Thoracic aorta (tissue), 2 donors: ENCODE data around the gene TOMM40. TPM values are rescaled to one million over a fixed set of nuclear protein-coding genes. Genes with fewer than 3 reads are reported as not detected.

Source experiments
- ATAC-seq: fragments of 150-250 bp; one replicate; pipeline ENCODE4 v1.8.0; 2017; ENCODE audit warnings: low read depth; ENCODE audit not compliant: insufficient number of reproducible peaks, low FRiP score
- DNase-seq: peaks from one replicate; pipeline ENCODE4 v3.0.0-alpha.2; 2020; ENCODE audit warnings: low spot score
- H3K27ac ChIP-seq, 2 donors: fragments of 200-600 bp; sonication (generic); 1 replicate in 1 of 2; 2 replicates in 1 of 2; pipeline ENCODE4 v1.5.1; 2016; ENCODE audit warnings: mild to moderate bottlenecking in 2 of 2, moderate library complexity in 2 of 2
- H3K27me3 ChIP-seq: fragments of 200-600 bp; sonication (generic); replicated peaks from 2 replicates; pipeline ENCODE4 v1.6.0; 2016; ENCODE audit warnings: mild to moderate bottlenecking; ENCODE audit not compliant: insufficient read depth
- H3K36me3 ChIP-seq: fragments of 200-600 bp; sonication (generic); one replicate; pipeline ENCODE4 v1.5.1; 2016
- H3K4me1 ChIP-seq, 2 donors: fragments of 200-600 bp; sonication (generic); 1 replicate in 1 of 2; 2 replicates in 1 of 2; pipeline versions ENCODE4 v1.5.1 to v1.6.0; 2016; ENCODE audit warnings: low read depth in 2 of 2, mild to moderate bottlenecking in 1 of 2; ENCODE audit not compliant: control insufficient read depth in 1 of 2
- H3K4me3 ChIP-seq: fragments of 200-600 bp; sonication (generic); 2 replicates; pipeline ENCODE4 v1.5.1; 2016; ENCODE audit warnings: mild to moderate bottlenecking
- H3K9me3 ChIP-seq: fragments of 200-600 bp; sonication (generic); 2 replicates; pipeline ENCODE4 v1.5.1; 2016
- CTCF ChIP-seq: fragments of 200-600 bp; sonication (generic); IDR thresholded peaks from one replicate; pipeline ENCODE4 v1.5.1; 2019; ENCODE audit warnings: antibody characterized with exemption
- total RNA-seq, 2 donors: library from RNA; depleted of rRNA; stranded (reverse); fragments of >200 nt; gene quantifications; one replicate each; pipeline versions ENCODE4 v1.1.0 to v1.2.3, GENCODE V29; 2016

The TOMM40 gene
- total RNA-seq, 2 donors from 2014 or later = 24.9 to 48.5 TPM

GRCh38 chr19:44847144-44848035 is 43.7 kb upstream of the TOMM40 start:
- DNase-seq (no peak), ATAC-seq (no peak)
- no peak for TF ChIP-seq CTCF
- Histone ChIP-seq H3K4me1 (peaks cover 16 to 33% of the 10 kb centered on the region in 2 donors), H3K9me3 (no peaks in the 10 kb centered on the region), H3K27ac (peak overlapping the region; percentile 89 to 91), H3K36me3 (no peaks in the 10 kb centered on the region), H3K4me3 (peak overlapping the region; percentile 80), H3K27me3 (no peaks in the 10 kb centered on the region)

- Histone ChIP-seq H3K27ac (peak overlapping the region; percentile 89 to 91), H3K4me1 (peaks cover 16 to 33% of the 10 kb centered on the region in 2 donors), H3K27me3 (no peaks in the 10 kb centered on the region), H3K4me3 (peak overlapping the region; percentile 80), H3K36me3 (no peaks in the 10 kb centered on the region), H3K9me3 (no peaks in the 10 kb centered on the region)
- ATAC-seq (no peak), DNase-seq (no peak)
- no peak for TF ChIP-seq CTCF
These were observed 42.8 kb upstream of the TOMM40 start for GRCh38 chr19:44848036-44848811.

GRCh38 chr19:44848812-44849447 is 42.1 kb upstream of the TOMM40 start:
- no peak for TF ChIP-seq CTCF
- no peaks in the 10 kb centered on the region for H3K27me3 ChIP-seq
- peak overlapping the region; percentile 89 to 91 for H3K27ac ChIP-seq
- H3K9me3 ChIP-seq = no peaks in the 10 kb centered on the region
- peak overlapping the region; percentile 80 for H3K4me3 ChIP-seq
- no peak for DNase-seq
- H3K36me3 ChIP-seq = no peaks in the 10 kb centered on the region
- no peak for ATAC-seq
- peaks cover 16 to 33% of the 10 kb centered on the region in 2 donors for H3K4me1 ChIP-seq

DNA sequence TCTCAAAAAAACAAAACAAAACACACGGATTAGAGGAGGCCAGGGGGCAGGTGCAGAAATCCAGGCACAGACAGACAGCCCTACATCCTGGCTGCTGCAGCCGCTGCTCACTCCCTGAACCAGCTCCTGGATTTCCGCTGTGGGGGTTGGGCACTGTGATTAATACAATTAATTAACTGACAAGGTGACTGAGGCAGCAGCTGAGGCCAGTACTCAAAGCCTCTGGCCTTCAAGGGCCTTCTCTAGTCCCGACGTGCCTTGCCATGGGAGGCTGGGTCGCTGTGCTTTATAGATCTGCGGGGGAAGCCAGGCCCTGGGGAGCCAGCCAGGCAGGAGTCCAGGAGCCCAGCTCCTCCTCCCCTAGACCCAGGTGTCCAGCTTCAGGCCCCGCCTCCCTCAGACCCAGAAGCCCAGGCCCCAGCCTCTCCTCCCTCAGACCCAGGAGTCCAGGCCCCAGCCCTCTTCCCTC is 40.4 kb upstream of the TOMM40 start:
- no peak for DNase-seq
- H3K4me1 ChIP-seq = peaks cover 7 to 21% of the 10 kb centered on the region in 2 donors
- H3K27me3 ChIP-seq = no peaks in the 10 kb centered on the region
- no peak for ATAC-seq
- TF ChIP-seq CTCF = no peak
- H3K4me3 ChIP-seq = no peak overlapping the region
- no peaks in the 10 kb centered on the region for H3K9me3 ChIP-seq
- H3K27ac ChIP-seq = no peak overlapping the region
- H3K36me3 ChIP-seq = no peaks in the 10 kb centered on the region

GRCh38 chr19:44851427-44851826 is 39.6 kb upstream of the TOMM40 start:
- Histone ChIP-seq H3K4me3 (no peak overlapping the region), H3K4me1 (peaks cover 12 to 25% of the 10 kb centered on the region in 2 donors), H3K27ac (no peak overlapping the region), H3K27me3 (no peaks in the 10 kb centered on the region), H3K9me3 (no peaks in the 10 kb centered on the region), H3K36me3 (no peaks in the 10 kb centered on the region)
- ATAC-seq (no peak), DNase-seq (no peak)
- TF ChIP-seq CTCF = no peak
